A673 (cell line): Measurements from ENCODE around the gene POLA2.

Experiments
- CTCF ChIP-seq: fragments of 300-800, 200-600 bp; sonication (generic); conservative IDR thresholded peaks from 2 replicates; pipeline ENCODE4 v1.5.1; 2017; ENCODE audit warnings: low read depth, mild to moderate bottlenecking, antibody characterized with exemption, low read length, moderate library complexity, mixed read lengths
- EZH2 ChIP-seq: fragments of 200-600 bp; sonication (generic); IDR thresholded peaks from 2 replicates; pipeline ENCODE4 v1.6.1; 2017; ENCODE audit warnings: borderline replicate concordance, low read depth, mild to moderate bottlenecking, mixed read lengths, antibody characterized with exemption, low read length; ENCODE audit not compliant: poor library complexity, severe bottlenecking

- TF ChIP-seq CTCF (no peak), EZH2 (no peak)
Measured at GRCh38 chr11:65304110-65304509, 42.3 kb downstream of the POLA2 start.
